ENCODE data around the gene SFT2D1. TPM values are rescaled to one million over a fixed set of nuclear protein-coding genes. Genes with fewer than 3 reads are reported as not detected.
"Not testable (repeated sequence)": the region's sequence is repeated elsewhere in the genome, so short reads cannot be mapped to it uniquely, and the experiment has no call there.

SFT2D1 gene
- polyA plus RNA-seq, 3 donors: 59.6 to 81.0 (median 68.2) TPM

- DNase-seq (ENCODE audit: extremely low read depth in 1 of 11, low read depth in 9 of 11, low spot score in 4 of 11): no peak
Measured at GRCh38 chr6:166375013-166375412, 32.7 kb upstream of the SFT2D1 start.

DNA sequence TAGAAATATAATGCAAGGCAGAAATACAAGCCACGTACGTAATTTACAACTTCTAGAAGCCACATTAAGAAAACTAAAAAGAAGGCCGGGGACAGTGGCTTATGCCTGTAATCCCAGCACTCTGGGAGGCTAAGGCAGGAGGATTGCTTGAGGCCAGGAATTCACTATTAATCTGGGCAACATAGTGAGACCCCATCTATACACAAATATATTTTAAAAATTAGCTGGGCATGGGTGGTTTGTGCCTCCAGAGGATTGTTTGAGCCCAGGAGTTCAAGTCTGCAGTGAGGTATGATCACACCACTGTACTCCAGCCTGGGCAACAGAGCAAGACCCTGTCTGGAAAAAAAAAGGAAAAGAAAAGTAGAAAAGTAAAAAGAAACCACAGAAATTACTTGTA is 28.1 kb upstream of the SFT2D1 start:
- DNase-seq (ENCODE audit: extremely low read depth in 1 of 11, low read depth in 9 of 11, low spot score in 4 of 11): no peak

GRCh38 chr6:166369782-166370181 is 27.4 kb upstream of the SFT2D1 start:
- no peak for DNase-seq (ENCODE audit: extremely low read depth in 1 of 11, low read depth in 9 of 11, low spot score in 4 of 11)

DNA sequence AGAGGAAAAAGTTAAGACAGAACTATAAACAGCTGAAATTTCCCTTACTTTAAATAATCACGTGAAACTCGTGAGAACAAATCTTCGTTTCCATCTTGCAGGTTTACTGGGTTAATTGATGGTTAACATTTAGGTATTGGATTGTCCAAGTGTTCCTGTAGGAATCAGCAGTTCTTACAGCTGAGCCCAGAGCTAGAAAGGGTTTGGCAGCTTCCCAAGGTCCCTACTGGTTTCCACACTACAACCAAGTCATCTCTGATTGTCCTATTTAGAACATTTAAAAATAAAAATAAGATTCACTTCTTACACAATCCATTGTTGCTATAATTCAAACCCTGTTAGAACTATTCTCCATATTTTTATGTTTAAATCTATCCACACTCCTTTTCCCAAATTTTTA is 24.6 kb upstream of the SFT2D1 start:
- no peak for DNase-seq (ENCODE audit: extremely low read depth in 1 of 11, low read depth in 9 of 11, low spot score in 4 of 11)

- no peak for DNase-seq (ENCODE audit: extremely low read depth in 1 of 11, low read depth in 9 of 11, low spot score in 4 of 11)
Measured at GRCh38 chr6:166365806-166366205, 23.5 kb upstream of the SFT2D1 start.

- DNase-seq (ENCODE audit: extremely low read depth in 1 of 11, low read depth in 9 of 11, low spot score in 4 of 11): no peak
Measured at GRCh38 chr6:166365221-166365620, 22.9 kb upstream of the SFT2D1 start.

- DNase-seq (ENCODE audit: extremely low read depth in 1 of 11, low read depth in 9 of 11, low spot score in 4 of 11): no peak
Measured at GRCh38 chr6:166364456-166364855, 22.1 kb upstream of the SFT2D1 start.

GRCh38 chr6:166362427-166362826 is 20.1 kb upstream of the SFT2D1 start:
- not testable (repeated sequence) for DNase-seq (ENCODE audit: extremely low read depth in 1 of 11, low read depth in 9 of 11, low spot score in 4 of 11)

DNA sequence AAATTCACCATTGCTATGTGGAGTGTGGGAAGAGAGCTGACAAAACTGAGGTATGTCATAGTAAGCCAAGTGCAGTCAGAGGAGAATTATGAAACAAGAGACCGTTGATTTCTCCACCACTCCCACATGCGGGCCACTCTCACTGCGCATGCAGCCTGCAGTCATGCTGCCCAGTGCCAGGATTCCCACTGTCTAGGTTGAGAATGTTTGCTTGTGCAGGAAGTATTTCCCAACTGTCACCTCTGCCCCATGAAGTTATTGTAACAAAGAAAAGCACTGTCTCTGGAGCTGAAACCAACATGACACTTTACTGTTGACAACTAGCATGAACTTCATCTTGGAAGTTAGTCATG is 18.7 kb upstream of the SFT2D1 start:
- DNase-seq (ENCODE audit: extremely low read depth in 1 of 11, low read depth in 9 of 11, low spot score in 4 of 11): no peak

DNA sequence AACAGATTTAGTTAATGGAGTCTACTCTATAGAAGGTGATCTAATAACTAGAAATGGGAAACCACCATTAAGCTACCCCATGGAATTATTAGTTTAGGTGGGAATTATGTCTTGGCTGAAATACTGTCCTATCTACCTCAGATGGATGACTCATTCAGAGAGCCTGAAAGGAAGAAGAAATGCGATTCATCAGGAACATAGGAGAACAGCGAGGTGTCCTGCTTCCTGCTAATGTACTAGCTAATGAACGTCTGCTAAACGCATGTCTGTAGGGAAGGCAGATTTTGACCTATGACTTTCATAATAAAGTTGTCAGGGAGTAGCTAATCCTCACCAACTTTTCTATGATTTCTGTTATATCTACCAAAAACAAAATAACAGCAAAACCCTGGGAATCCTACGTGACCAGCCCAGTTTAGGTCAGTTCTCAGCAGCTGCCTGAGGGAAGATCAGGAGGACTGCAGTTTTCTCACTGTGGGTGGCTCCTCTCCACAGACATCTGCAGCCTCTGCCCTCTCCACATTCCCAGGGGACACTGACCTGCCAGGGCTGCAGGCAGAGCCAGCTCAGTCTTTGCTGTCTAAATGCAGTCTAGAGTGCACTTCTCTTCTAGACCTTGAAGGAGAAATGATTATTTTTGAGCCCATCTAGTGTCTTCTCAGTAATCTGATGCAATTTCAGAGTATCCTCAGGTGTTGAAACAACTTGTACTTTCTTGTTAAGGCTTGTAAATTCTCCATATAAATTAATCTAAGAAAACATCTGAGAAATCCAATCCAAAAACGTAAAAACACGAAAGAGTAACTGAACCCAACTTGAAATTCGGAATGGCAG is 18.1 kb upstream of the SFT2D1 start:
- DNase-seq (ENCODE audit: extremely low read depth in 1 of 11, low read depth in 9 of 11, low spot score in 4 of 11): no peak

- DNase-seq (ENCODE audit: extremely low read depth in 1 of 11, low read depth in 9 of 11, low spot score in 4 of 11): no peak
Measured at GRCh38 chr6:166355552-166355951, 13.2 kb upstream of the SFT2D1 start.

DNA sequence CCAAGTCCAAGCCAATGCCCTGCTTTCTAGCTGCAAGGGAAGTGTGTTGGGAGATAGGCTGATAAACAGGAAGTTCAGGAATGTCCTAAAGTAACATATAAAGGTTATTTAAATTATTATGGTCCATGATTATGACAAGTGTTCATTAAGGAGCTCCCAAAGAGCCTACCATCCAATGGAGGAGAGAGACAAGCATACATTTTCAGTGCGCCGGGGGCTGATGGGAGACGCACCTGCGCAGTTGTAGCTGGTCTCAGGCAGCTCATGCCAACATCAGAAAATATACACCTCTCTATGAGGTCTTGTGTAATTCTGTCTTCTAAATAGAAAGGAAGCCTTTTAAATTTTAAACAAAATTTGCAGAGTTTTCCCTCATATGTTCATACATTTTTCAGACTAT is 12.6 kb upstream of the SFT2D1 start:
- DNase-seq (ENCODE audit: extremely low read depth in 1 of 11, low read depth in 9 of 11, low spot score in 4 of 11): no peak

- no peak for DNase-seq (ENCODE audit: extremely low read depth in 1 of 11, low read depth in 9 of 11, low spot score in 4 of 11)
Measured at GRCh38 chr6:166354143-166354542, 11.8 kb upstream of the SFT2D1 start.

DNA sequence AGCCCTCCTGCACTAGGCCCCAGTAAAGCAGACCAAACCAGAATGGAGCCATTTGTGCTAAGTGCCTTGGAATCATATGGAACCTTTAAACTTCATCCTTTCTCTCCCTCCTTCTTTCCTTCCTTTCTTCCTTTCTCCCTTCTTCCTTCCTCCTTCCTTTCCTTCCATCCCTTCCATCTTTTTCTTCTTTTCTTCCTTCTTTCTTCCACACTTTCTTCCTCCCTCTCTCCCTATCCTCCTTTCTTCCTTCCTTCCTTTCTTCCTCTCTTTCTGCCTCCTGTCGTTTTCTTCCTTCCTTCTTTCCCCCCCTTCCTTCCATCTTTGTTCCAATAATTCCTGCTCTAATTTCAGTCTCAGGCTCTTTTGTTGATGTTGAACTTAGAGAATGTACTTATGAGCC is 11.2 kb upstream of the SFT2D1 start:
- no peak for DNase-seq (ENCODE audit: extremely low read depth in 1 of 11, low read depth in 9 of 11, low spot score in 4 of 11)

DNA sequence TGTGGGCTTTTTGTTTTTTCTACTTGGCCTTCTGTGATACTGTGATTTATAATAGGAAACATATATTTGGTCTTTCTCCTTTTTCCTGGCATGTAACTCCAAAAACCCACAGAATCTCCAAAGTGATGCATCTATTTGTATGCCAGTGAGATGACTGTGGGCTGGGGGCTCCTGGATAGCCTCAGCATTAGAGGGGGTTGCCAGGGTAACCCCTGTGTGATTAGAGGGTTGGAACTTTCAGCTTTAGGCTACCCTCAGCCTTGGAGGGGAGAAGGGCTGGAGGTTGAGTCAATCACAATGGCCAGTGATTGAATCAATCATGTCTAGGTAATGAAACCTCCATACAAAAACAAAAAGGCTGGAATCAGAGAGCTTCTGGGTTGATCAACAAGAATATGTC is 10.6 kb upstream of the SFT2D1 start:
- no peak for DNase-seq (ENCODE audit: extremely low read depth in 1 of 11, low read depth in 9 of 11, low spot score in 4 of 11)

GRCh38 chr6:166351715-166352285 is 9.5 kb upstream of the SFT2D1 start:
- DNase-seq (ENCODE audit: extremely low read depth in 1 of 11, low read depth in 9 of 11, low spot score in 4 of 11): peak in 2 of 11 donors; percentile 11 to 18

- no peak for DNase-seq (ENCODE audit: extremely low read depth in 1 of 11, low read depth in 9 of 11, low spot score in 4 of 11)
Measured at GRCh38 chr6:166348305-166348949, 6.1 kb upstream of the SFT2D1 start.

DNA sequence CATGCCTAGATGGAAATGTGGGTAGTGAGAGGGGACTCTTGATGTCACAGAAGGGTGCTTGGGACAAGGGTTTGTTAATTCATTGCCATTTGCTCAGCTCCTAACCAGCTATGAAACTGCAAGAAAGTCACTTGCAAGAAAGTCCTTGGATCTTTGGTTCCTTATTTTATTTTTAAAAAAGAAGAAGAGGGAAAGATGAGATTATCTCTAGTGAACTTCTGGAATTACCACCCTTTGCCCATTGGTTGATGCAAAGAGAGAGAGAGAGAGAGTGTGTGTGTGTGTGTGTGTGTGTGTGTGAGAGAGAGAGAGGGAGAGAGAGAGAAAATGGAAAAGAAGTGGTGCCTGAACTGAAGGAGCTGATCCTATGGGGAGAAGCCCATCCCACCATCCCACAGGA is 4.6 kb upstream of the SFT2D1 start:
- no peak for DNase-seq (ENCODE audit: extremely low read depth in 1 of 11, low read depth in 9 of 11, low spot score in 4 of 11)

GRCh38 chr6:166346449-166346848 is 4.1 kb upstream of the SFT2D1 start:
- no peak for DNase-seq (ENCODE audit: extremely low read depth in 1 of 11, low read depth in 9 of 11, low spot score in 4 of 11)

GRCh38 chr6:166345672-166346071 is 3.3 kb upstream of the SFT2D1 start:
- not testable (repeated sequence) for DNase-seq (ENCODE audit: extremely low read depth in 1 of 11, low read depth in 9 of 11, low spot score in 4 of 11)
